Activated naive CD8-positive, alpha-beta T cell treated with anti-CD3 and anti-CD28 coated beads for 36 hours (primary cell): Measurements from ENCODE around the gene TMEM270. TPM values are rescaled to one million over a fixed set of nuclear protein-coding genes. Genes with fewer than 3 reads are reported as not detected.
"Not testable (repeated sequence)": the region's sequence is repeated elsewhere in the genome, so short reads cannot be mapped to it uniquely, and the experiment has no call there.

ENCODE experiments used
- DNase-seq: peaks from one replicate; pipeline ENCODE4 v3.0.0; 2021
- H3K27ac Mint-ChIP-seq: one replicate; pipeline ENCODE4 v1.8.0; 2022; ENCODE audit warnings: mild to moderate bottlenecking, moderate library complexity, mixed read lengths
- H3K27me3 Mint-ChIP-seq: one replicate; pipeline ENCODE4 v1.8.0; 2022; ENCODE audit warnings: mild to moderate bottlenecking, mixed read lengths
- H3K36me3 Mint-ChIP-seq: one replicate; pipeline ENCODE4 v1.8.0; 2021; ENCODE audit warnings: mild to moderate bottlenecking, mixed read lengths
- H3K4me1 Mint-ChIP-seq: one replicate; pipeline ENCODE4 v1.8.0; 2021; ENCODE audit warnings: mixed read lengths
- H3K4me3 Mint-ChIP-seq: one replicate; pipeline ENCODE4 v1.8.0; 2022; ENCODE audit warnings: mild to moderate bottlenecking, moderate library complexity, mixed read lengths
- H3K9me3 Mint-ChIP-seq: one replicate; pipeline ENCODE4 v1.8.0; 2022; ENCODE audit warnings: mixed read lengths
- total RNA-seq, 2 experiments: library from RNA; stranded (reverse); gene quantifications; one replicate each; pipeline ENCODE4 v1.2.3, GENCODE V29; 2021

TMEM270 gene
- total RNA-seq, 2 experiments from 2014 or later: not detected

DNA sequence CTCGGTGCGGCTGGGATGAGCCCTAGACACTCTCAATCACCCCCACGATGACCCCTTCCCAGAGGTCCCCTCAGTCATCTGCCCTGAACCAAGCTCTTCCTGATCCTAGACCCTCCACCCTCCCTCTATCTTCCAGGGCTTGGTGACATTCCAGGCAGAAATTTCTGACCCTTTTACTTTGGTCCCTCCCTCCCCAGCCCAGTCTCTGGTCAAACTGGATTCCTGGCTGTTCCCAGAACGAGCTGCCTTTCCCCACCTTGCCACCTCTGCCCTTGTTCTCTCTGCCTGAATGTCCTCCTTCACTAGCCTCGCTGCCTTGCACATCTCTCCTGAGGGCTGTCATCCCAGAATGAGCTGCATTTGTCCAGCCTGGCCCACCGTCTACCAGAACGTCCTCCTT is 31.5 kb upstream of the TMEM270 start:
- peaks cover 22% of the 10 kb centered on the region for H3K27me3 Mint-ChIP-seq
- H3K4me3 Mint-ChIP-seq: no peak overlapping the region
- no peak for DNase-seq
- no peaks in the 10 kb centered on the region for H3K36me3 Mint-ChIP-seq
- no peak overlapping the region for H3K27ac Mint-ChIP-seq
- no peaks in the 10 kb centered on the region for H3K9me3 Mint-ChIP-seq
- peaks cover 22% of the 10 kb centered on the region for H3K4me1 Mint-ChIP-seq

DNA sequence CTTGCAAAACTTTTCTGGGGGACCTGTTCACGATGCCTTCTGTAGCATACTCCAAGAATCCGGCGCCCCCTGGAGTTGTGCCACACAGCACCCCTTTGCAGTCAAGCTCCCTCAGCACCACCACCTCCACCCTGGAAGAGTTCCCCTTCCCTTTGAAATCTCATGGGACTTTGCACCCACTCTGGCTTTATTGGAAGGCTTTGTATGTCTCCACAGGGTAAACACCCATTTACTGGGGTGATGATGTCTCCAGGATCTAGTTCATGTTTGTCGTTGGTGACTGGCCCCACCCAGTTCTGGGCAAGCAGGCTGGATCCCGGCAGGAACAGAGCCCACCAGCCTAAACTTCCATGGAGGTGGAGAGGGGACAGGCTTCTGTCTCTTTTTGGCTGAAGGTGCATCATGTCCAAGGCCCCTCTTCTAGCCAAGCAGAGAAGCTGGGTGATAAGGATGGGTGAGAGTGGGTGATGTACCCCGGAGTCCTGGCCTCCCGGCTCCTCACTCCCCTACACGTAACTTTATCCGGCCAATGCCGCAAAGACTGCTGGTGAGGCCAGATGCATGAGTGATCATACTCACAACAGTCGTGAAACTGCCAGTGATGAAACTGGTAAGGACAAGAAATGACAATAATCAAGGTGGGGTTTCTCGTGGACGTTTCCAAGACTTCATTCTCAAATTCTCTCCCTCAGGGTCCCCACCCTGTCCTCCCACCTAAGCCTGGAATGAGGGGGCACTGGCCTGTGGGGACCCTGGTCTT is 30.9 kb upstream of the TMEM270 start:
- Mint-ChIP-seq H3K36me3 (no peaks in the 10 kb centered on the region), H3K27ac (no peak overlapping the region), H3K4me1 (peaks cover 22% of the 10 kb centered on the region), H3K4me3 (no peak overlapping the region), H3K9me3 (no peaks in the 10 kb centered on the region), H3K27me3 (peaks cover 22% of the 10 kb centered on the region)
- DNase-seq: no peak

DNA sequence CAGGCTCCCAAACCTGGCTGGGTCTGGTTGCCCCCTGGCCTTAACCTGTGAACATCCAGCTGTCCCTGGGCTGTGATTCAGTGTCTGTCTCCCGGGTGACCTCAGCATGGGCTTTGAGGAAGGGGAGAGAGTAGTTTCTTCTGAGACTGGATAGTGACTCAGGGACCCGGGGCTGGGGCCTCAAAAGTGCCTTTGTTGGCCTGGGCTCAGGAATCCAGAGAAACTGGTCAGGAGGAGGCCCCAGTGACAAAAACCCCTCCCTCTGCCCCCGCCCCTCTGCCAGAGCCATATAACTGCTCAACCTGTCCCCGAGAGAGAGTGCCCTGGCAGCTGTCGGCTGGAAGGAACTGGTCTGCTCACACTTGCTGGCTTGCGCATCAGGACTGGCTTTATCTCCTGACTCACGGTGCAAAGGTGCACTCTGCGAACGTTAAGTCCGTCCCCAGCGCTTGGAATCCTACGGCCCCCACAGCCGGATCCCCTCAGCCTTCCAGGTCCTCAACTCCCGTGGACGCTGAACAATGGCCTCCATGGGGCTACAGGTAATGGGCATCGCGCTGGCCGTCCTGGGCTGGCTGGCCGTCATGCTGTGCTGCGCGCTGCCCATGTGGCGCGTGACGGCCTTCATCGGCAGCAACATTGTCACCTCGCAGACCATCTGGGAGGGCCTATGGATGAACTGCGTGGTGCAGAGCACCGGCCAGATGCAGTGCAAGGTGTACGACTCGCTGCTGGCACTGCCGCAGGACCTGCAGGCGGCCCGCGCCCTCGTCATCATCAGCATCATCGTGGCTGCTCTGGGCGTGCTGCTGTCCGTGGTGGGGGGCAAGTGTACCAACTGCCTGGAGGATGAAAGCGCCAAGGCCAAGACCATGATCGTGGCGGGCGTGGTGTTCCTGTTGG is 30.0 kb upstream of the TMEM270 start, which contains the start of gene CLDN4:
Gene CLDN4 (plus strand): TSS at position 316 of the 903 bp plus-strand sequence. CDS start 206 bp downstream, at position 522.
- Mint-ChIP-seq H3K9me3 (no peaks in the 10 kb centered on the region), H3K27ac (no peak within 1 kb of the TSS), H3K4me1 (peaks cover 22% of the 10 kb centered on the region), H3K27me3 (peaks cover 20% of the 10 kb centered on the region), H3K4me3 (no peak within 1 kb of the TSS), H3K36me3 (no peaks in the 10 kb centered on the region)
- DNase-seq: no peak

- Mint-ChIP-seq H3K4me3 (no peak overlapping the region), H3K36me3 (no peaks in the 10 kb centered on the region), H3K4me1 (peaks cover 21% of the 10 kb centered on the region), H3K9me3 (no peaks in the 10 kb centered on the region), H3K27ac (no peak overlapping the region), H3K27me3 (peaks cover 17% of the 10 kb centered on the region)
- DNase-seq: no peak
These were observed 29.4 kb upstream of the TMEM270 start for GRCh38 chr7:73831584-73831833.

- Mint-ChIP-seq H3K27me3 (peaks cover 12% of the 10 kb centered on the region), H3K36me3 (no peaks in the 10 kb centered on the region), H3K4me3 (no peak overlapping the region), H3K4me1 (peaks cover 16% of the 10 kb centered on the region), H3K27ac (no peak overlapping the region), H3K9me3 (no peaks in the 10 kb centered on the region)
- no peak for DNase-seq
These were observed 28.9 kb upstream of the TMEM270 start for GRCh38 chr7:73831834-73832651.

GRCh38 chr7:73832806-73833205 is 28.2 kb upstream of the TMEM270 start:
- Mint-ChIP-seq H3K4me3 (no peak overlapping the region), H3K27me3 (peaks cover 7% of the 10 kb centered on the region), H3K4me1 (peaks cover 8% of the 10 kb centered on the region), H3K36me3 (no peaks in the 10 kb centered on the region), H3K27ac (no peak overlapping the region), H3K9me3 (no peaks in the 10 kb centered on the region)
- DNase-seq: no peak

DNA sequence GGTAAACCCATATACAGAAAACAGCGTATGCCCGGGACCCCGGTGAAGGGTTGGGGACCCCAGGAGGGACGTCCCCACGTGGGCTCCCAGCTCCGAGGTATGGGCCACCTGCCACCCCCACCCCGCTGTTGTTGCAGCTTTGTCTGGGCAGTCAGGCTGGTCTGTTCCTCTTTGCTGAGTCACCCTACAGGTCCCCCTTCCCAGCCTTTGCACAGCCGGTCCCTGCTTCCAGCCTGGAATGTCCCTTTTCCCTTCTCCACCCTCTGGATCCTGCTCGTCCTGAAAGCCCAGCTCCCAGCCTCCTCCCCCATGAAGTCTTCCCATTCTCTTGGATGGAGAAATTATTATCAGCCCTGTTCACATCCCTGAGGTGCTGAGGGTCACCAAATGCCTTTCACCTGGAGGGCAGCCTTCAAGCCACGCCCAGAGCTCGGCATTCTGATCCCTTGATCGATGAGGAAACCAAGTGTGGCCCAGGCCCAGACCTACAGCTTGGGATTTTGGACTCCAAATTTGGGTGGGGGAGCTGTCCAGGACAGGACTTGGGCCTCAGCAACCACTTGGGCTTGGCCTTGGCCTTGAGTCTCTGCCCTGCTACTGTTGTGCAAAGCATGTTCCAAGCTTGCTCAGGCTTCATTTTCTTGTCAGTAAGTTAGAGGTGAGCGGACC is 27.6 kb upstream of the TMEM270 start:
- peaks cover 4% of the 10 kb centered on the region for H3K27me3 Mint-ChIP-seq
- H3K27ac Mint-ChIP-seq: no peak overlapping the region
- H3K4me1 Mint-ChIP-seq: peaks cover 4% of the 10 kb centered on the region

GRCh38 chr7:73834626-73835191 is 26.2 kb upstream of the TMEM270 start:
- no peaks in the 10 kb centered on the region for H3K36me3 Mint-ChIP-seq
- H3K4me3 Mint-ChIP-seq: no peak overlapping the region
- H3K9me3 Mint-ChIP-seq: no peaks in the 10 kb centered on the region
- no peak overlapping the region for H3K27ac Mint-ChIP-seq
- DNase-seq: no peak
- H3K27me3 Mint-ChIP-seq: peaks cover under 1% of the 10 kb centered on the region
- H3K4me1 Mint-ChIP-seq: no peaks in the 10 kb centered on the region

More for the DNA sequence above, 27.6 kb upstream of the TMEM270 start:
- no peak for DNase-seq
- Mint-ChIP-seq H3K9me3 (no peaks in the 10 kb centered on the region), H3K36me3 (no peaks in the 10 kb centered on the region), H3K4me3 (no peak overlapping the region)

DNA sequence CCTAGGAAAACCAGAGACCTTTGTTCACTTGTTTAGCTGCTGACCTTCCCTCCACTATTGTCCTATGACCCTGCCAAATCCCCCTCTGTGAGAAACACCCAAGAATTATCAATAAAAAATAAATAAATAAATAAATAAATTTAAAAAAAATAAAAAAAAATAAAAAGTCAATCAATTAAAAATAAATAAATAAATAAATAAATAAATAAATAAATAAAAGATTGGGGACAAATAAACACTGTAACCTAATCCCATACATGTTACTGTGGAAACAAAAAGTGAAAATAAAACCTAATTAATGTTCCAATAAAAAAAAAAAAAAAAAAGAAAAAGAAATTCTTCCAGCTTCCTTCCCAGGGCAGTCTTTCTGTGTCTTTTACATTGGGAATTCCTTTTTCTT is 23.8 kb upstream of the TMEM270 start:
- not testable (repeated sequence) for H3K9me3 Mint-ChIP-seq, H3K4me1 Mint-ChIP-seq, H3K4me3 Mint-ChIP-seq, H3K27ac Mint-ChIP-seq, DNase-seq, H3K36me3 Mint-ChIP-seq, H3K27me3 Mint-ChIP-seq

- Mint-ChIP-seq H3K9me3 (no peaks in the 10 kb centered on the region), H3K4me1 (peaks cover under 1% of the 10 kb centered on the region), H3K4me3 (no peak overlapping the region), H3K36me3 (no peaks in the 10 kb centered on the region), H3K27me3 (no peaks in the 10 kb centered on the region), H3K27ac (no peak overlapping the region)
- no peak for DNase-seq
These were observed 22.3 kb upstream of the TMEM270 start for GRCh38 chr7:73838642-73839041.

DNA sequence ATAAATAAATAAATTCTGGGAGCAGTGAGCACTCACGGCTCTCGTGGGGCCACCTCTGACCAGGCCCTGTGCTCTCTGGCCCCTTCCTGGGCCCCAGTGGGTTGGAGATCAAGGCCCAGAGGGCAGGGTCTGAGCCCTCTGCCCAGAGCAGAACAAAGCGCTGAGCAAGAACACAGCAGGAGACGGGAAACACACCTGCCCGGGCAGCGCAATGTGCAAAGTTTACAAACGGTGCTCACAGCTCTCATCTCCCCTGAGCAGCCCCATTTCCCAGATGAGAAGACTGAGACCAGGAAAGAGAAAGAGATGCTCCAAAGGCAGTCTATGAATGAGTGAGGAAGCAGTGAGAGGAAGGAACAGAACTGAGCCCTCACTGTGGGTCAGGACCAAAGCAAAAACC is 21.7 kb upstream of the TMEM270 start:
- no peak for DNase-seq

GRCh38 chr7:73839743-73840714 is 20.9 kb upstream of the TMEM270 start:
- Mint-ChIP-seq H3K4me1 (peaks cover 6% of the 10 kb centered on the region), H3K27me3 (no peaks in the 10 kb centered on the region), H3K36me3 (no peaks in the 10 kb centered on the region), H3K4me3 (no peak overlapping the region), H3K27ac (no peak overlapping the region), H3K9me3 (no peaks in the 10 kb centered on the region)
- no peak for DNase-seq

More for the DNA sequence above, 21.7 kb upstream of the TMEM270 start:
- Mint-ChIP-seq H3K36me3 (no peaks in the 10 kb centered on the region), H3K9me3 (no peaks in the 10 kb centered on the region), H3K4me1 (peaks cover 6% of the 10 kb centered on the region), H3K27me3 (no peaks in the 10 kb centered on the region), H3K4me3 (no peak overlapping the region), H3K27ac (no peak overlapping the region)

- no peak overlapping the region for H3K4me3 Mint-ChIP-seq
- H3K36me3 Mint-ChIP-seq: no peaks in the 10 kb centered on the region
- DNase-seq: no peak
- peaks cover 6% of the 10 kb centered on the region for H3K4me1 Mint-ChIP-seq
- H3K27me3 Mint-ChIP-seq: no peaks in the 10 kb centered on the region
- H3K9me3 Mint-ChIP-seq: no peaks in the 10 kb centered on the region
- H3K27ac Mint-ChIP-seq: no peak overlapping the region
These were observed 20.1 kb upstream of the TMEM270 start for GRCh38 chr7:73840715-73841379.
